ENCODE results near the gene R3HDML. TPM values are rescaled to one million over a fixed set of nuclear protein-coding genes. Genes with fewer than 3 reads are reported as not detected.
"Not testable (repeated sequence)": the region's sequence is repeated elsewhere in the genome, so short reads cannot be mapped to it uniquely, and the experiment has no call there.

Gene R3HDML
- total RNA-seq, 6 experiments from 2014 or later: not detected

DNA sequence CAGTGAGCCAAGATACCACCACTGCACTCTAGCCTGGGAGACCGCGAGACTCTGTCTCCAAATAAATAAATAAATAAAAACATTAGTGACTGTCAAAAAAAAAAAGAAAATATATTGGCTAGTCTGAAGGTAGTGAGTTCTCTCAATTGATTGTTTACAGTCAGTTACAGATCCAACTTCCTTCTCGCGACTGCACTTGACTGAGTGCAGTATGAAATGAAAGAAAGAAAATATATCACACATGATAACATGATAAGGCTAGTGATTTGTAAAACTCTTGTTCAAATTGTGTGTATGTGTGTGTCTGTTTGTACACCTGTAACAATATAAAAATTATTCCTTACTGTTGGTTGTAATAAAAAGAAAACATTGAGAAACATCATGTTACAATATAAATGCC is 7.9 kb downstream of the R3HDML start:
- ATAC-seq: no peak
- no peaks in the 10 kb centered on the region for H3K36me3 ChIP-seq

DNA sequence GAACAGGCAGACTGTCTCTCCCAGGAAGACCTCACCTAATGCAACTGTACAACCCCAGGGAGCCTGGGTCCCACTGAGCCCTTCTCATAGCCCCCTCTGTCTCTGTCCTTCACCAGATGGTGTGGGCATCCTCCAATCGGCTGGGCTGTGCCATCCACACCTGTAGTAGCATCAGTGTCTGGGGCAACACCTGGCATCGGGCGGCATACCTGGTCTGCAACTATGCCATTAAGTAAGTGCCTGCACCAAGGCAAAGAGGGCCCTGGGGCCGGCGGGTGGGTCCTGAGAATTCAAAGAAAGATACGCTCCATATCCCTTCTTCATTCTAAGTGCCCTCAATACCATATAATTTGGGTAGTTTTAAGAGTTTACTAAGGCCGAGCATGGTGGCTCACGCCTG is 8.3 kb downstream of the R3HDML start:
- no peak for TF ChIP-seq POLR2A (IDR thresholded peaks at IDR 0.05)
- TF ChIP-seq, protein P1, sequence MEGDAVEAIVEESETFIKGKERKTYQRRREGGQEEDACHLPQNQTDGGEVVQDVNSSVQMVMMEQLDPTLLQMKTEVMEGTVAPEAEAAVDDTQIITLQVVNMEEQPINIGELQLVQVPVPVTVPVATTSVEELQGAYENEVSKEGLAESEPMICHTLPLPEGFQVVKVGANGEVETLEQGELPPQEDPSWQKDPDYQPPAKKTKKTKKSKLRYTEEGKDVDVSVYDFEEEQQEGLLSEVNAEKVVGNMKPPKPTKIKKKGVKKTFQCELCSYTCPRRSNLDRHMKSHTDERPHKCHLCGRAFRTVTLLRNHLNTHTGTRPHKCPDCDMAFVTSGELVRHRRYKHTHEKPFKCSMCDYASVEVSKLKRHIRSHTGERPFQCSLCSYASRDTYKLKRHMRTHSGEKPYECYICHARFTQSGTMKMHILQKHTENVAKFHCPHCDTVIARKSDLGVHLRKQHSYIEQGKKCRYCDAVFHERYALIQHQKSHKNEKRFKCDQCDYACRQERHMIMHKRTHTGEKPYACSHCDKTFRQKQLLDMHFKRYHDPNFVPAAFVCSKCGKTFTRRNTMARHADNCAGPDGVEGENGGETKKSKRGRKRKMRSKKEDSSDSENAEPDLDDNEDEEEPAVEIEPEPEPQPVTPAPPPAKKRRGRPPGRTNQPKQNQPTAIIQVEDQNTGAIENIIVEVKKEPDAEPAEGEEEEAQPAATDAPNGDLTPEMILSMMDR (IDR thresholded peaks at IDR 0.05): no peak
- DNase-seq (no peak), ATAC-seq (no peak)
- Histone ChIP-seq H3K9me3 (no peaks in the 10 kb centered on the region), H3K27ac (no peak overlapping the region), H3K4me1 (no peaks in the 10 kb centered on the region), H3K27me3 (no peaks in the 10 kb centered on the region), H3K4me3 (no peak overlapping the region), H3K36me3 (no peaks in the 10 kb centered on the region)
- 78% methylated on average over 1 of the region's 8 CpGs for WGBS (ENCODE audit: insufficient coverage, low coverage, low lambda C conversion rate, missing lambda C conversion rate)
- intact Hi-C loops (cut with DNase I): no loop called here

More for the DNA sequence above, 7.9 kb downstream of the R3HDML start:
- no peak overlapping the region for H3K4me3 ChIP-seq
- H3K4me1 ChIP-seq: no peaks in the 10 kb centered on the region
- 72% methylated on average over 4 of the region's 4 CpGs for WGBS (ENCODE audit: insufficient coverage, low coverage, low lambda C conversion rate, missing lambda C conversion rate)
- intact Hi-C loops (cut with DNase I): no loop called here
- DNase-seq: no peak
- TF ChIP-seq POLR2A (IDR thresholded peaks at IDR 0.05): no peak
- H3K27ac ChIP-seq: no peak overlapping the region
- no peaks in the 10 kb centered on the region for H3K27me3 ChIP-seq
- H3K9me3 ChIP-seq: no peaks in the 10 kb centered on the region

DNA sequence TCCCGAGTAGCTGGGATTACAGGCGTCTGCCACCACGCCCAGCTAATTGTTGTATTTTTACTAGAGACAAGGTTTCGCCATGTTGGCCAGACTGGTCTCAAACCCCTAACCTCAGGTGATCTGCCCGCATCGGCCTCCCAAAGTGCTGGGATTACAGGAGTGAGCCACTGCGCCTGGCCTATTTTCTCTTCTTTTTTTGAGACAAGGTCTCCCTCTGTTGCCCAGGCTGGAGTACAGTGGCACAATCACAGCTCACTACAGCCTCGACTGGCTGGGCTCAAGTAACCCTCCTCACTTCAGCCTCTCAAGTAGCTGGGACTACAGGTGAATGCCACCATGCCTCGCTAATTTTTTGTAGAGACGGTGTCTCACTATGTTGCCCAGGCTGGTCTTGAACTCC is 9.1 kb downstream of the R3HDML start:
- ATAC-seq; intact Hi-C loops (cut with DNase I); H3K4me3 ChIP-seq; H3K27ac ChIP-seq; H3K9me3 ChIP-seq; H3K27me3 ChIP-seq; H3K36me3 ChIP-seq; H3K4me1 ChIP-seq; DNase-seq: not testable (repeated sequence)
- WGBS (ENCODE audit: insufficient coverage, low coverage, low lambda C conversion rate, missing lambda C conversion rate): 97% methylated on average over 7 of the region's 10 CpGs

DNA sequence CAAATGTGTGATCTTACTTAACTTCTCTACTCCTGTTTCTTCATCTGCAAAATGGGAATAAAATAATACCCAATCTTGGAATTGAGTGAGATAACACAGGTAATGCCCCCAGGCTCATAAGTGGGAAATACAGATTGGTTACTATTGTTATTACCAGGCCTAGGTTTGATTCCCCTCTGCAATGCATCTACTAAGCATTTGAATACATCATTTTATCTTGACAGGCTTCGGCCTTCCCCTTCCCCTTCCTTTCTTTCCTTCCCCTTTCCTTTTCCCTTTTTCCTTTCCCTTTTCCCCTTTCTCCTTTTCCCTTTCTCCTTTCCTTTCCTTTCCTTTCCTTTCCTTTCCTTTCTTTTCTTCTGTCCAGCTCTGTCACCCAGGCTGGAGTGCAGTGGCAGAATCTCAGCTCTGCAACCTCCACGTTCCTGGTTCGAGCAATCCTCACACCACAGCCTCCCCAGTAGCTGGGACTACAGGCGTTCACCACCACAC is 11.4 kb downstream of the R3HDML start:
- WGBS (ENCODE audit: insufficient coverage, low coverage, low lambda C conversion rate, missing lambda C conversion rate): 81% methylated on average over 3 of the region's 4 CpGs
- no peak for ATAC-seq
- no peak overlapping the region for H3K27ac ChIP-seq
- no peak for DNase-seq
- H3K36me3 ChIP-seq: no peaks in the 10 kb centered on the region
- no peaks in the 10 kb centered on the region for H3K4me1 ChIP-seq
- TF ChIP-seq POLR2A (IDR thresholded peaks at IDR 0.05): no peak
- TF ChIP-seq, protein P1 (IDR thresholded peaks at IDR 0.05): no peak
- intact Hi-C loops (cut with DNase I): no loop called here
- H3K4me3 ChIP-seq: no peak overlapping the region
- H3K9me3 ChIP-seq: no peaks in the 10 kb centered on the region
- no peaks in the 10 kb centered on the region for H3K27me3 ChIP-seq

DNA sequence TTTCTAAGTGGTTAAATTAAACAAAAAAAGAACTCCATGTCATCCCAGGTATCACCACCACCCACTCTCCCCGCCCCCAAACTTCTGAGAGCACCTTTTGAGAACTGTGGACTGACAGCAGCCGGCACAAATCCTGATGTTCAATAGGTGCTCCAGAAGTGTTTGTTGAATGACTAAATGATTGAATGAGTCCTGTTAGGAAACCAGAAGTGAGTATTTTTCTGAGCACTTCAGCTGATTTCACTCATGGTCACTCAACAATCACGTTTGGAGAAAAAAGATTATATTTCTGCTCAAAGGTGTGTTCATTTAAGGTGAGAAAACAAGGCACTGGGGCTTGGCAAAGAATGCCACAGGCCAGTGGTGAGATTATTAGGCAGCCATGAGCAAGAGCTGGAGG is 12.5 kb downstream of the R3HDML start:
- Histone ChIP-seq H3K27me3 (no peaks in the 10 kb centered on the region), H3K9me3 (no peaks in the 10 kb centered on the region), H3K4me3 (no peak overlapping the region), H3K4me1 (no peaks in the 10 kb centered on the region), H3K27ac (no peak overlapping the region), H3K36me3 (no peaks in the 10 kb centered on the region)
- 81% methylated on average over 3 of the region's 3 CpGs for WGBS (ENCODE audit: insufficient coverage, low coverage, low lambda C conversion rate, missing lambda C conversion rate)
- ATAC-seq (no peak), DNase-seq (no peak)
- no peak for TF ChIP-seq POLR2A (IDR thresholded peaks at IDR 0.05)
- TF ChIP-seq, protein P1 (IDR thresholded peaks at IDR 0.05): no peak
- intact Hi-C loops (cut with DNase I): no loop called here

DNA sequence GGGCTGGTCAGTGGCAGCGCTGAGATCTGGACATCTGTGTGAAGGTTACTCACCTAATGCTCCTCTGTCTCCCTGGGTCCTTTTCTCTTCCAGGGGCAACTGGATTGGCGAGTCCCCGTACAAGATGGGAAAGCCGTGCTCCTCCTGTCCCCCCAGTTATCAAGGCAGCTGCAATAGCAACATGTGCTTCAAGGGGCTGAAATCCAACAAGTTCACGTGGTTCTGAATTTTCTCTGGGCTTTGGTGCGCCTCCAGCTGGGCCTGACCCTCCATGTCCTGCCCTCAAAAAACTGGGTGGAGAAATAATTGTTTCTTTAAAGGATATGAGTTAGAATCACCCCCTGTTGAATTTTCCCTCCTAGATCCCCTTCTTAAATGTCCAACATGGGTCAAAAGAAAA is 13.7 kb downstream of the R3HDML start:
- TF ChIP-seq, protein P1 (IDR thresholded peaks at IDR 0.05): no peak
- TF ChIP-seq POLR2A (IDR thresholded peaks at IDR 0.05): no peak
- Histone ChIP-seq H3K27me3 (no peaks in the 10 kb centered on the region), H3K9me3 (no peaks in the 10 kb centered on the region), H3K27ac (no peak overlapping the region), H3K4me3 (no peak overlapping the region), H3K36me3 (no peaks in the 10 kb centered on the region), H3K4me1 (peaks cover 0 to 8% (median 0%) of the 10 kb centered on the region in 4 donors)
- ATAC-seq (no peak), DNase-seq (no peak)
- WGBS (ENCODE audit: insufficient coverage, low coverage, low lambda C conversion rate, missing lambda C conversion rate): 100% methylated on average over 1 of the region's 6 CpGs
- intact Hi-C loops (cut with DNase I): no loop called here

All from right lobe of liver (tissue), 6 donors.